H1 (cell line): Measurements from ENCODE around the gene PRRX2. TPM values are rescaled to one million over a fixed set of nuclear protein-coding genes. Genes with fewer than 3 reads are reported as not detected.

Source experiments
- CTCF ChIA-PET: fragments of 300-600 bp; sonication (Branson Sonifier 250); formaldehyde crosslinking; loops from one replicate; lab custom pipeline; 2021; ENCODE audit not compliant: partially characterized antibody; lab: Charles Lee
- POLR2A ChIA-PET: fragments of 300-600 bp; sonication (Branson Sonifier 250); formaldehyde crosslinking; loops from one replicate; lab custom pipeline; 2021; ENCODE audit warnings: inconsistent platforms; ENCODE audit not compliant: partially characterized antibody; lab: Charles Lee
- DNase-seq, 2 experiments: peaks; one replicate each; pipeline versions ENCODE4 v3.0.0 to v3.0.0-alpha.2; 2010 to 2022; ENCODE audit warnings: low spot score in 2 of 2, low read depth in 1 of 2, mixed read lengths in 1 of 2
- FAIRE-seq: peaks from 2 replicates; lab custom pipeline; 2011; peaks lifted over from hg19 to GRCh38; lab: Jason Lieb, UNC
- H2AFZ ChIP-seq: 2 replicates; pipeline ENCODE4 v1.8.1; 2012; ENCODE audit warnings: low read length, inconsistent platforms
- H2AK5ac ChIP-seq: 2 replicates; pipeline ENCODE4 v1.6.1; 2013; ENCODE audit warnings: low read depth, low read length
- H2BK120ac ChIP-seq: replicated peaks from 2 replicates; pipeline ENCODE3; 2013; ENCODE audit warnings: low read depth, low read length, inconsistent platforms
- H2BK12ac ChIP-seq: 2 replicates; pipeline ENCODE4 v1.6.1; 2013; ENCODE audit warnings: low read depth, low read length
- H2BK15ac ChIP-seq: 2 replicates; pipeline ENCODE4 v1.6.1; 2013; ENCODE audit warnings: low read length
- H2BK20ac ChIP-seq: 2 replicates; pipeline ENCODE4 v1.6.1; 2013; ENCODE audit warnings: low read length
- H2BK5ac ChIP-seq: 2 replicates; pipeline ENCODE4 v1.6.1; 2013; ENCODE audit warnings: low read depth, low read length
- H3K14ac ChIP-seq: 2 replicates; pipeline ENCODE4 v1.6.1; 2013; ENCODE audit warnings: inconsistent platforms; ENCODE audit not compliant: insufficient read length
- H3K18ac ChIP-seq: 2 replicates; pipeline ENCODE4 v1.6.1; 2013; ENCODE audit warnings: low read length; ENCODE audit errors: extremely low read depth
- H3K23ac ChIP-seq: 2 replicates; pipeline ENCODE4 v1.6.1; 2013; ENCODE audit warnings: inconsistent platforms; ENCODE audit not compliant: insufficient read length
- H3K23me2 ChIP-seq: 2 replicates; pipeline ENCODE4 v1.6.1; 2013; ENCODE audit warnings: low read depth, low read length
- H3K27ac ChIP-seq: 2 replicates; pipeline ENCODE4 v1.6.1; 2011; ENCODE audit warnings: low read depth, low read length, inconsistent platforms
- H3K27me3 ChIP-seq, 4 experiments: replicated peaks in 1 of 4; 1 replicate in 1 of 4; 2 replicates in 3 of 4; pipeline versions ENCODE4 v1.6.1 to v1.8.1; 2011 to 2013; ENCODE audit warnings: low read length in 3 of 4, mild to moderate bottlenecking in 3 of 4, inconsistent platforms in 2 of 4, mixed read lengths in 2 of 4, moderate library complexity in 1 of 4; ENCODE audit not compliant: control insufficient read depth in 3 of 4, insufficient read depth in 3 of 4; ENCODE audit errors: extremely low read depth in 1 of 4
- H3K36me3 ChIP-seq, 4 experiments: 2 replicates each; pipeline versions ENCODE4 v1.6.1 to v1.8.1; 2011 to 2013; ENCODE audit warnings: mild to moderate bottlenecking in 4 of 4, low read length in 3 of 4, moderate library complexity in 2 of 4, control low read depth in 1 of 4, inconsistent platforms in 1 of 4; ENCODE audit not compliant: insufficient read depth in 4 of 4, control insufficient read depth in 2 of 4
- H3K4ac ChIP-seq: replicated peaks from 2 replicates; pipeline ENCODE3; 2013; ENCODE audit warnings: low read length, low read depth, mixed read lengths, inconsistent platforms; ENCODE audit not compliant: insufficient read length
- H3K4me1 ChIP-seq, 4 experiments: replicated peaks in 1 of 4; 1 replicate in 1 of 4; 2 replicates in 3 of 4; pipeline versions ENCODE4 v1.6.1 to v1.8.1; 2011 to 2013; ENCODE audit warnings: low read length in 3 of 4, inconsistent platforms in 2 of 4, mixed read lengths in 1 of 4; ENCODE audit not compliant: insufficient read depth in 4 of 4, control insufficient read depth in 3 of 4
- H3K4me2 ChIP-seq, 2 experiments: 2 replicates each; pipeline versions ENCODE4 v1.6.1 to v1.8.1; 2011 to 2013; ENCODE audit warnings: low read depth in 2 of 2, low read length in 2 of 2, control low read depth in 1 of 2, inconsistent platforms in 1 of 2, mild to moderate bottlenecking in 1 of 2; ENCODE audit not compliant: insufficient read depth in 1 of 2
- H3K4me3 ChIP-seq, 4 experiments: fragments of 200-600, 300-600 bp in 1 of 4; sonication (generic), shearing (Covaris generic), sonication (Bioruptor Twin) in 1 of 4; 2 replicates each; pipeline versions ENCODE4 v1.5.1 to v1.8.1; 2011 to 2016; ENCODE audit warnings: low read length in 4 of 4, low read depth in 3 of 4, control low read depth in 2 of 4, inconsistent platforms in 2 of 4, mild to moderate bottlenecking in 2 of 4, mixed read lengths in 1 of 4, moderate library complexity in 1 of 4; ENCODE audit not compliant: insufficient read depth in 2 of 4; ENCODE audit errors: extremely low read depth in 1 of 4
- H3K56ac ChIP-seq: replicated peaks from 2 replicates; pipeline ENCODE3; 2013; ENCODE audit warnings: low read depth, mild to moderate bottlenecking, mixed read lengths, low read length, inconsistent platforms; ENCODE audit not compliant: insufficient read length
- H3K79me1 ChIP-seq: 2 replicates; pipeline ENCODE4 v1.6.1; 2013; ENCODE audit warnings: low read depth, low read length, control low read depth
- H3K79me2 ChIP-seq, 2 experiments: 2 replicates each; pipeline versions ENCODE4 v1.6.1 to v1.8.1; 2012 to 2013; ENCODE audit warnings: low read length in 2 of 2, mild to moderate bottlenecking in 2 of 2, inconsistent platforms in 1 of 2; ENCODE audit not compliant: insufficient read depth in 2 of 2, control insufficient read depth in 1 of 2
- H3K9ac ChIP-seq, 4 experiments: replicated peaks in 1 of 4; 1 replicate in 1 of 4; 2 replicates in 3 of 4; pipeline versions ENCODE4 v1.6.1 to v1.8.1; 2011 to 2013; ENCODE audit warnings: low read depth in 3 of 4, low read length in 3 of 4, control low read depth in 2 of 4, mild to moderate bottlenecking in 2 of 4, moderate library complexity in 2 of 4, inconsistent platforms in 1 of 4; ENCODE audit errors: extremely low read depth in 1 of 4
- H3K9me3 ChIP-seq, 2 experiments: 2 replicates each; pipeline versions ENCODE4 v1.6.1 to v1.8.1; 2012 to 2013; ENCODE audit warnings: mild to moderate bottlenecking in 2 of 2, moderate library complexity in 2 of 2, control low read depth in 1 of 2, inconsistent platforms in 1 of 2, low read depth in 1 of 2, low read length in 1 of 2, mixed read lengths in 1 of 2; ENCODE audit not compliant: insufficient read depth in 2 of 2
- H4K20me1 ChIP-seq, 2 experiments: replicated peaks in 1 of 2; 2 replicates each; pipeline versions ENCODE3 to v1.8.1; 2011 to 2013; ENCODE audit warnings: inconsistent platforms in 2 of 2, low read length in 2 of 2, mild to moderate bottlenecking in 1 of 2; ENCODE audit not compliant: insufficient read depth in 2 of 2, control insufficient read depth in 1 of 2
- H4K5ac ChIP-seq: 2 replicates; pipeline ENCODE4 v1.6.1; 2013; ENCODE audit warnings: low read length, low read depth, mixed read lengths, inconsistent platforms; ENCODE audit not compliant: insufficient read length
- H4K8ac ChIP-seq: 2 replicates; pipeline ENCODE4 v1.8.0; 2013; ENCODE audit warnings: mild to moderate bottlenecking, moderate library complexity, low read length, inconsistent platforms; ENCODE audit not compliant: insufficient read depth; ENCODE audit errors: extremely low read depth
- H4K91ac ChIP-seq: replicated peaks from 2 replicates; pipeline ENCODE3; 2013; ENCODE audit warnings: low read length, mixed read lengths, inconsistent platforms; ENCODE audit not compliant: insufficient read length
- ASH2L ChIP-seq: fragments of 200-600, 300-600 bp; sonication (generic); IDR thresholded peaks from one replicate; pipeline ENCODE4 v1.7.1; 2017; ENCODE audit warnings: low read length
- SUZ12 ChIP-seq: fragments of 200-600 bp; sonication (generic); IDR thresholded peaks from 2 replicates; pipeline ENCODE4 v1.6.1; 2012; ENCODE audit warnings: mild to moderate bottlenecking, inconsistent platforms, low read length, moderate library complexity, mixed read lengths
- WGBS, 2 experiments: shearing (Covaris generic) in 1 of 2; methylation state at CpG; one replicate each; pipeline versions ENCODE4 v1.1.6 to v1.1.7; 2013 to 2015; ENCODE audit warnings: low lambda C conversion rate in 2 of 2, mixed read lengths in 2 of 2, inconsistent platforms in 1 of 2, low coverage in 1 of 2, missing lambda C conversion rate in 1 of 2; ENCODE audit not compliant: insufficient replicate concordance in 2 of 2, insufficient coverage in 1 of 2, insufficient read length in 1 of 2; ENCODE audit errors: extremely low coverage in 1 of 2, missing lambda C conversion rate in 1 of 2; 5-methylcytosine and 5-hydroxymethylcytosine counted together
- polyA plus RNA-seq, 7 experiments: library from polyadenylated mRNA; depleted of rRNA in 3 of 7; stranded (reverse) in 5 of 7; unstranded in 2 of 7; fragments of >200 nt in 5 of 7; fragments of 200-250 nt in 2 of 7; gene quantifications; 1 replicate in 5 of 7; 2 replicates in 1 of 7; 4 replicates in 1 of 7; pipeline versions ENCODE4 v1.2.1 to v1.2.3, GENCODE V29; 2011 to 2013; ENCODE audit warnings: missing spikeins in 2 of 7, mixed read lengths in 2 of 7
- total RNA-seq: library from RNA; stranded (reverse); fragmentation: NEBNext Ultra II Directional; extraction: Animal tissue kit (Norgen Biotek cat#: 25700); gene quantifications from 2 replicates; pipeline ENCODE4 v1.2.1, GENCODE V29; 2021

PRRX2 gene
- total and polyA plus RNA-seq, 2 of the 8 experiments (the other 6 are each of a cell fraction or from before 2014, with no cell fraction given): 5.8 to 9.2 TPM

GRCh38 chr9:129697656-129698253 is 32.3 kb downstream of the PRRX2 start:
- peak overlapping the region; percentile 55 for H3K18ac ChIP-seq
- peak overlapping the region; percentile 15 for H4K91ac ChIP-seq
- H3K4me3 ChIP-seq: peak overlapping the region; percentile 53 to 80 (median 60)
- H2BK15ac ChIP-seq: no peak overlapping the region
- no peak overlapping the region; the same call in 1 of the 2 replicates for H2BK20ac ChIP-seq
- H3K23me2 ChIP-seq: peaks cover 13% of the 10 kb centered on the region; the same call in 1 of the 2 replicates
- peak overlapping the region; percentile 88 to 96 for H3K4me2 ChIP-seq
- H2AK5ac ChIP-seq: no peak overlapping the region
- H3K9ac ChIP-seq: peak overlapping the region; percentile 53 to 75 (median 62)
- H3K9me3 ChIP-seq: no peaks in the 10 kb centered on the region
- H4K5ac ChIP-seq: peak overlapping the region; percentile 4
- H3K27ac ChIP-seq: no peak overlapping the region
- no peak overlapping the region for H3K23ac ChIP-seq
- H4K20me1 ChIP-seq: no peaks in the 10 kb centered on the region
- WGBS, 2 experiments: 17% methylated on average over 12 of the region's 25 CpGs; no CpG with 5 or more reads in 1 of the 2 experiments
- peak overlapping the region; percentile 23; the same call in 1 of the 2 replicates for H2AFZ ChIP-seq
- ChIA-PET POLR2A (interaction anchor here (0.6 to 2.2 kb wide), 9 partner anchors 11 to 448 kb away, joined by 3 to 7 read pairs (median 4); no protein-coding TSS in a partner anchor), CTCF (interaction anchor here (0.6 to 4.6 kb wide), 15 partner anchors 9 to 519 kb away, joined by 3 to 22 read pairs (median 4); partner anchors contain the start of gene ASB6)
- no peak overlapping the region for H2BK120ac ChIP-seq
- no peaks in the 10 kb centered on the region for H3K79me2 ChIP-seq
- H3K36me3 ChIP-seq: no peaks in the 10 kb centered on the region
- no peak for DNase-seq
- H3K27me3 ChIP-seq: peaks cover 0 to 18% (median 9%) of the 10 kb centered on the region in 4 experiments; a peak in 3 of 7 replicates
- FAIRE-seq: no peak
- H3K79me1 ChIP-seq: peaks cover under 1% of the 10 kb centered on the region; the same call in 1 of the 2 replicates
- H2BK12ac ChIP-seq: peak overlapping the region; percentile 75
- no peak overlapping the region for H3K14ac ChIP-seq
- peaks cover 0 to 9% (median 7%) of the 10 kb centered on the region in 4 experiments; a peak in 5 of 7 replicates for H3K4me1 ChIP-seq
- H3K56ac ChIP-seq: no peak overlapping the region
- H2BK5ac ChIP-seq: peak overlapping the region; percentile 66; the same call in 1 of the 2 replicates
- H4K8ac ChIP-seq: peak overlapping the region; percentile 90; the same call in 1 of the 2 replicates
- no peak overlapping the region for H3K4ac ChIP-seq
- TF ChIP-seq ASH2L (no peak), SUZ12 (no peak)
